HG02852 (cell line): ENCODE results near the gene RSPH4A.
"Not testable (repeated sequence)": the region's sequence is repeated elsewhere in the genome, so short reads cannot be mapped to it uniquely, and the experiment has no call there.

Experiments
- ATAC-seq: cut with Tn5 transposase; IDR thresholded peaks from one replicate; pipeline ENCODE4 v1.9.1; 2021; ENCODE audit warnings: mild to moderate bottlenecking, moderate library complexity; ENCODE audit not compliant: unreplicated experiment

Gene RSPH4A

DNA sequence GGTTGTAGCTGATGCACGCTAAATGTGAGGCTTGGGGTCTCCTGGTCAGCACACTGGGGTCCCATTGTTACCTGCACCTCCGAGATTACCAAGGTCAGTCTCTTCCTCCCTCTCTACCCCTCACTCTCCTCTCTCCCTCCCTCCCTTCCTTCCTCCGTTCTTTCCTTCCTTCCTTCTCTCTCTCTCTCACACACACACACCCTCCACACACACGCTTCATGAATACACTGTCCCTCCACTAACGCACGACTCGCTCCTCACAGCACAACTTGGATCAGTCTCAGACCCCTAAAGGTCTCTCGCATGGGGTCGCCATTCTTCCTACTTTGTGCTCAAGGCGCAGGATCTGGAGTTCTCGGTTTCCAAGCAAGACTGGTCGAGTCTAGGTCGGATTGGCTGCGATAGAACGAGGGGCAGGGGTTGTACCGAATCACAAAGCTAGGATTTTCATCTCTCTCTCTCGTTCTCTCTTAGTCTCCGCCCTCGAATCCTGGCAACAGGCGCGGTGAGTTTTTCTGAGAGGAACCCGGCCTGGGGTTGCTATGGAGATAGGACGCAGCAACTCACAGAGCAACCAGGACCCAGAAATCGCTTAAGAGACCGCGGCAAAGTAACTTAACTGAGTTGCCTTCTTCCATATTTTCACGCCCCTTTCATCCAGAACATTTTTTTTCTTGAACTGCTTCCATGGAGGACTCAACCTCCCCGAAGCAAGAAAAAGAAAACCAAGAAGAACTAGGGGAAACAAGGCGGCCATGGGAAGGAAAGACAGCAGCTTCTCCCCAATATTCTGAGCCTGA lies at the start of gene RSPH4A:
Gene RSPH4A (plus strand): TSS at position 543 of the 800 bp plus-strand sequence. CDS start 145 bp downstream, at position 688.
- ATAC-seq: peak; percentile 100

DNA sequence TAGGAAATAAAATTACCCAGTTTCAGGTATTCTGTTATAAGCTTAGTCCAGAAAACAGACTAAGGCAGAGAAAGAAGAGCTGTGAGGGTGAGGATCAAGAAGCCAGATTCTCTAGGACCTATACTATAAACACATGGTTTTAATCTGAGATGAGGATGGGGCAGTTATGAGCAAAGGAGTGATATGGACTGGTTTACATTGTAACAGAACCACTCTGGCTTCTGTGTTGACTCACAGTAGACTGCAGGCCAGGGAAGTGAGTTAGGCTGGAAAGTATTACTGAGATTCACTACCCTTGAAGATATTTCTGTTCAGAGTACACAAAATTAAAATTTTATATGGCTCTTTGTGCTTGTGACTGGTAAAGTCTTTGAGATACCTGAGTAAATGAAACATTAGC lies 48.2 kb upstream of the RSPH4A start:
- no peak for ATAC-seq

DNA sequence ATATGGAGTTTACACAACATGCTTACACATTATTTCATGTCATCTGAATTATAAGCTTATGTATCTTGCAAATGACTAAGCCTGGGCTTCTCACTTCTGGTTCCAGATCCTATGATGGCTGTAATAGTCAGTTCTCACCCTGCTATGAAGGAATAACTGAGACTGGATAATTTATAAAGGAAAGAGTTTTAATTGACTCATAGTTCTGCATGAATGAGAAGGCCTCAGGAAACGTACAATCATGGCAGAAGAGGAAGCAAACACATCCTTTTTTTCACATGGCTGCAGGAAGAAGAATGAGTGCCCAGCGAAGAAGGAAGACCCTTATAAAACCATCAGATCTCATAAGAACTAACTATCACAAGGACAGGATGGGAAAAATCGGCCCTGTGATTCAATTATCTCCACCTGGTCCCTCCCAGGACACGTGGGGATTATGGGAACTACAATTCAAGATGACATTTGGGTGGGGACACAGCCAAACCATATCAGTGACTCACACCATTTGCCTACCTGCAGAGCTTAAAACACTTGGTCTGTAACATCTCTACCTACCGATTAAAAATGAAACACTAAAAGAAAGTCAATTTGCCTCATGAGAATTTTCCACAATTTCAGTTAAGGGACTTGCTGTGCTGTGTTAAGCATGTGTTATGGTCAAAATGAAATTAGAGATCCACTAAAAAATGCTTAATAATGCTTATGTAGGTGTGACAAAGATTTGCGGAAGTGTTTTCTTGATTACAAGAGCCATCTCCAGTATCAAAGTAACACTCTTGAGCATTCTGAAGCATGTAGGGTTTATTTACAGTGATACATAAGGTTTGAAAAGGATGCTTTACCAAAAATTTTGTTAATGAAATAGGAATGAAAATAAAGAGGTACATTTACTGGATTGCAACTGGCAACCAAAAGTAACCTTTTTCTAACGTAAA lies 47.2 kb upstream of the RSPH4A start:
- no peak for ATAC-seq

DNA sequence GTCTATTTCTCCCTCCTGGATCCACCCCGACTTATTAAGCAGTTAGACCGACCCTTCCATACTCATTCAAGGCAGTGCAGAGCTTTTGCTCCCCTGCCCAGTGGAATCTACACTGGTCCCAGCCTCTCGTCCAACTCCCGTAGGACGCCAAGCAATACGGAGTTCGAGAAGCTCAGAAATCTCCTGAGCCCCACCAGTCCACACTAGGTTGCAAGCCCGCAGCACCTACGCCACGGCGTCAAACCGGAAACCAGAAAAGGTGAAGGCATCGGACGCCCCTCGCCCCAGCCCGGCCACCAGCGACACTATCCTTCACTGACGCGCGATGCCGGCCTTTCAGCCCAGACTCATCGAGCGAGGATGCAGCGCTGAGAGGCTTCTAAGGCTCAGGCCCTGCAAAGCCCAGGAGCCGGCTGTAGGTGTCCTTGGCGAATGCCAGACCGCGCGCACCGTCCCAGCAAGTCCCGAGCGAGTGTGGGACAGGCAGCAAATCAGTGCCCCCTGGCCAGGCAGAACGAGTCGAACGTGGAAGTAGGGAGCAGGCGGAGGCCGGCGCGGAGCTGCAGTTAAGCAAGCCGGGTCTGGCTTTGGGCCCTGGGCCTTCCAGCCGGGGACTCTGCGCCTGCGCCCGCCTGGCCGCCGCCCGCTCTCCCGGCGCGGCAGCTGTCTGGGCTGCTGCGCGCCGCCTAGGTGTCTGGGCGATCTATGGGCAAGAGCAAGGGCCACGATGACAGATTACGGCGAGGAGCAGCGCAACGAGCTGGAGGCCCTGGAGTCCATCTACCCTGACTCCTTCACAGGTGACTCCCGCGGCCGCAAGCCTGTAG lies 45.2 kb upstream of the RSPH4A start, which contains the start of gene RWDD1:
Gene RWDD1 (plus strand): TSS at position 649 of the 827 bp plus-strand sequence. CDS start 79 bp downstream, at position 728.
- peak; percentile 93 for ATAC-seq

DNA sequence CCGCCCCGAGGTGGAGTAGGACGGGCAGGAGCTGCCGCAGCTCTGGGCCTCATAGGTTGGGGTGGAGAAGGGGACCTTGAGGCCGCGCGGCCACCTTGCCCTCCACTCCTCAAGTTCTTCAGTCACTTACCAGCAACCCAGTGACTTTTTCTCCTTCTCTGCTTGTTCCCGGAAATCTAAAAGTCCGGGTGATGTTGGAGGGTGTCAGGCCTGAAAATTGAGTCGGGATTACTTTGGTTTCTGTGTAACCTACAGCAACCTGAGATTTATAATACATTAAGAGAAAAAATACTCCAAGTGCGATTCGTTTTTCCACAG lies 44.6 kb upstream of the RSPH4A start:
- ATAC-seq: no peak

- ATAC-seq: no peak
These were observed 44.1 kb upstream of the RSPH4A start for GRCh38 chr6:116572162-116572561.

DNA sequence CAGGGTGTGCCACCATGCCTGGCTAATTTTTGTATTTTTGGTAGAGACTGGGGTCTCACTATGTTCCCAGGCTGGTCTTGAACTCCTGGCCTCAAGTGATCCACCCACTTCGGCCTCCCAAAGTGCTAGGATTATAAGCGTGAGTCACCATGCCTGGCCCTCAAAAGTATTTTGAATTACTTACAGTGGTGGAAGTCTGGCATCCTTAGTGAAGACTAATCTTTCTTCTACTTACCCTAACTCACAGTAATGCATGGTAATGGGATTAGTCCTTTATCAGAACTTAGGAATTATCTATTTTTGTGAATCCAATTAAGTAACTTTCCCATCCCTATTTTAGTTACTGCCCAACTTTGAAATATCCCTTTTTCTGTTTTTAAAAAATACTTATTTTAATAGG lies 41.1 kb upstream of the RSPH4A start:
- ATAC-seq: no peak

GRCh38 chr6:116577486-116577885 lies 38.8 kb upstream of the RSPH4A start:
- ATAC-seq: no peak

DNA sequence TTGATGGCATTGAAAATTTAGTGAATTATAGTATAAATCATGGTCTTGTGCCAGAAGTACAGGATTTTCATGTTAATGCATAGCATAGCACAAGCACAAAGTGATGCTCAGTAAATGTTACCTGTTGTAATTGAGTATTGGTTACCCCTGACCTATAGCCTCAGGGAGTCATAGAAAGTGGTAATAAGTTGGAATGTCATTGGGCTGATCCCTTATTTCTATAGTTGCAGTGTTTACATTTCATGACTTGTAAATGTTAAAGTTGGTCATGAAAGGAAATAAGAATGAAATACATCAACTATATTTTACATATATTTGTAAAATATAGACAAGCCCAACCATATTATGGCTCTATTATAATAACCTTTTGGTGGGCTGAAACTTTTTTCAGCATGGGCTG lies 37.9 kb upstream of the RSPH4A start:
- no peak for ATAC-seq

DNA sequence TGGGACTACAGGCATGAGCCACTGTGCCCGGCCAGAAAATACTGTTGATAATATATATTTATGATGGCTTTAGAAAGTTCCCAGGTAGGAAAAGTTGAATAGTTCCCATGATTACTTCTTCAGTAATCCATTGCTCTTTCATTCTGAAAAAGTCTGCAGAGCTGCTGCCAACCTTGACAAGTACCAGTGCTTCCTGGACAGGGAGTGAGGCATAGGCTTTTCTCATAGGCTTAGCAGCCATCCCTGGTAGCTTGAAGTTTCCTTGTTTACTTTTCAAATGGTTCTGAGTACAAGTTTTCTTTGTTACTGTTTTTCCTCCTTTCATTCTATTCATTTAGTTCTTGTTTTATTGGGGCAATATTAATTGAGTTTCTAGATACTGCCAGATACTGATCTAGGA lies 37.1 kb upstream of the RSPH4A start:
- no peak for ATAC-seq

- no peak for ATAC-seq
These were observed 36.1 kb upstream of the RSPH4A start for GRCh38 chr6:116580198-116580597.

DNA sequence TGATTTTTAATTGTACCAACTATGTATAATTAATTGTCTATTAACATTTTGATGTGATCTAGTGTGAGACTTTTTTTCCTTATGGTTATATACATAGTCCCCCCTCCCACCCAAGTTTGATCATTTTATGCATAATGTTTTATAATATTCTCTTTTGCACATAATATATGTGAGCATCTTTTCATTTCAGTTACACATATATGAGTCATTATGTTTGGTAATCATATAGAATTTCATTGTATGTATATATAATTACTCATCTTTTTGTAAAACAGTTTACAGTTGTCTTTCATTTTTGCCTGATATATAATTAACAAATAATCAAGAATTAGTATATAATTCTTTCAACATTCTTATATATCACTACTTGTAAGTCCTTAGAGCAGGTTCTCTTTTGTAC lies 30.0 kb upstream of the RSPH4A start:
- no peak for ATAC-seq

DNA sequence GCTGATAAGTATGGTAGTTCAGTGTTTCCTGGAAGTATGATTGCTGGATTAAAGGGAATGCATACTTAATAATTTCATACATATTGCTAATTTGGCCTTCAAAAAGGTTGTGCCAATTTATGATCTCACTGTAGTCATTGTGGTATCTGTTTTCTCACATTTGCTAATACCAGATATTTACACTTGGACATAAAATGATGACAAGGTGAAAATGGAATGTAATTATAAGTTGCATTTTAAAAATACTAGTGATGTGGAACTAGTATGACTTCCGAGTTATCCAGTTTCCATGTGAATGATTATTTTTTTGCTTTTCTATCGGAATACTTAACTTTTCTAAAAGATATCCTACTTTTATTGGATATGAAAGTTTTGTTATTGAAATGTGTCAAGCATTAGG lies 29.5 kb upstream of the RSPH4A start:
- no peak for ATAC-seq

DNA sequence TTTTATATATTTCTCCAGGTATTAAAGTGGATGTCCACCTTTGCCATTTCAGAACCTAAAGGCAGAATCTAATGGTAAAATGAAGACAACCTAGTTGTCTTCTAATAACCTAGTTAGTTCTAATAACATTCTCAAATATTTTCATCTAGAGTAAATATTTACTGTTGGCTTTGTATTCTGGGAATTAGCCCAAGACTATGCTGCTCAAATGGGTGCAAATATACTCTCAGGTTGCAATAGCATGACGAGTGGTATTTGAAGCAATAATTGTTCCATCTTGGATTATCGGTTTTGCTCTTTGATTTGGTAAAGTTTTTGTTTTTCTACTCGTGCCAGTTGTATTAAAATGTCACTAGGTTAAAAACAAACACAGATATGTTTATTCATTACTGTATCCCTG lies 21.0 kb upstream of the RSPH4A start:
- no peak for ATAC-seq

GRCh38 chr6:116596815-116597214 lies 19.5 kb upstream of the RSPH4A start:
- no peak for ATAC-seq

- not testable (repeated sequence) for ATAC-seq
These were observed 12.4 kb upstream of the RSPH4A start for GRCh38 chr6:116603916-116604315.

GRCh38 chr6:116604868-116605267 lies 11.4 kb upstream of the RSPH4A start:
- ATAC-seq: not testable (repeated sequence)

DNA sequence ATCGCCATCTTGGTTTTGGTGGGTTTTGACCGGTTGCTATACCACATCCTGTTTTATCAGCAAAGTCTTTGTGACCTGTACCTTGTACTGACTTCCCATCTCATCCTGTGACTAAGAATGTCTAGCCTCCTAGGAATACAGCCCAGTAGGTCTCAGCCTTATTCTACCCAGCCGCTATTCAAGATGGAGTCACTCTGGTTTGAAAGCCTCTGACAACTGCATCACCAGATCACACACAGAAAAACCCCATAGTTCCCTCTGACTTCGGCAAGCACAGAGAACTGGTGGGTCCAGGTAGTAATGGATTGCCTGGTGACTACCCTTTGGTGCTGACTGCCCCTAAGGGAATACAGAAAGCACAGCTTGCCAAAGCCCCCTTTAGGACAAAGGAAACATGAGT lies 10.3 kb upstream of the RSPH4A start:
- no peak for ATAC-seq

GRCh38 chr6:116611056-116611455 lies 5.2 kb upstream of the RSPH4A start:
- no peak for ATAC-seq

DNA sequence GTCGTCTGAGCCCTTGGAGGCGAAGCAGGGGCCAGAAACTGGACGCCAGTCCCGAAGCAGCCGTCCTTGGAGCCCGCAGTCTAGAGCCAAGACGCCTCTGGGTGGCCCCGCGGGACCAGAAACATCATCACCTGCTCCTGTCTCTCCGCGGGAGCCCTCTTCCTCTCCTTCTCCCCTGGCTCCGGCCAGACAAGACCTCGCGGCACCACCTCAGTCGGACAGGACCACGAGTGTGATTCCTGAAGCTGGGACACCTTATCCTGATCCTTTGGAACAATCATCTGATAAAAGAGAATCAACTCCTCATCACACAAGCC lies 416 bp downstream of the RSPH4A start:
- ATAC-seq: peak; percentile 21
